Thyroid gland (tissue), 4 donors: ENCODE measurements around the gene NECAB3. TPM values are rescaled to one million over a fixed set of nuclear protein-coding genes. Genes with fewer than 3 reads are reported as not detected.
A peak's percentile ranks its signal among the peaks of the same experiment; 100 is the strongest.

ENCODE experiments used
- DNase-seq, 2 donors: peaks; one replicate each; pipeline ENCODE4 v3.0.0-alpha.2; 2019
- H3K27ac ChIP-seq, 3 donors: fragments of 200-600 bp; sonication (generic); 1 replicate in 2 of 3; 2 replicates in 1 of 3; pipeline ENCODE4 v1.5.1; 2016 to 2019; ENCODE audit warnings: mild to moderate bottlenecking in 1 of 3, moderate library complexity in 1 of 3
- H3K27me3 ChIP-seq: fragments of 200-600 bp; sonication (generic); one replicate; pipeline ENCODE4 v1.5.1; 2019
- H3K36me3 ChIP-seq, 2 donors: fragments of 200-600 bp; sonication (generic); one replicate each; pipeline ENCODE4 v1.5.1; 2016 to 2019
- H3K4me1 ChIP-seq, 2 donors: fragments of 200-600 bp; sonication (generic); one replicate each; pipeline ENCODE4 v1.5.1; 2017 to 2019
- H3K4me3 ChIP-seq, 3 donors: fragments of 200-600 bp; sonication (generic); replicated peaks in 1 of 3; 1 replicate in 2 of 3; 2 replicates in 1 of 3; pipeline ENCODE4 v1.5.1; 2016; ENCODE audit warnings: mild to moderate bottlenecking in 1 of 3
- H3K9me3 ChIP-seq: fragments of 200-600 bp; sonication (generic); one replicate; pipeline ENCODE4 v1.5.1; 2017
- POLR2A ChIP-seq, 2 donors: fragments of 450-650 bp; IDR thresholded peaks; one replicate each; pipeline ENCODE4 v1.6.1; 2017; ENCODE audit warnings: antibody characterized with exemption in 2 of 2, mild to moderate bottlenecking in 2 of 2, moderate library complexity in 1 of 2
- WGBS, 2 donors: methylation state at CpG; one replicate each; pipeline ENCODE4 v1.1.5; 2017; 5-methylcytosine and 5-hydroxymethylcytosine counted together
- intact Hi-C: fragments of 100-400 bp; cut with DNase I; formaldehyde crosslinking; loops from one replicate; pipeline ENCODE4 v1.15.1; 2023
- total RNA-seq, 4 donors: library from RNA; depleted of rRNA; stranded (reverse); fragments of >200 nt; gene quantifications; one replicate each; pipeline ENCODE4 v1.2.3, GENCODE V29; 2016
- TF ChIP-seq, protein P1 (sequence below), 6 experiments: fragments of 200-600 bp in 3 of 6; fragments of 450-650 bp in 3 of 6; sonication (generic) in 3 of 6; IDR thresholded peaks; one replicate each; pipeline ENCODE4 v1.5.1; 2016 to 2019; ENCODE audit warnings: antibody characterized with exemption in 6 of 6, mild to moderate bottlenecking in 2 of 6, inconsistent platforms in 1 of 6, moderate library complexity in 1 of 6

NECAB3 gene
- total RNA-seq, 4 donors from 2014 or later: 65.2 to 99.8 (median 73.4) TPM

DNA sequence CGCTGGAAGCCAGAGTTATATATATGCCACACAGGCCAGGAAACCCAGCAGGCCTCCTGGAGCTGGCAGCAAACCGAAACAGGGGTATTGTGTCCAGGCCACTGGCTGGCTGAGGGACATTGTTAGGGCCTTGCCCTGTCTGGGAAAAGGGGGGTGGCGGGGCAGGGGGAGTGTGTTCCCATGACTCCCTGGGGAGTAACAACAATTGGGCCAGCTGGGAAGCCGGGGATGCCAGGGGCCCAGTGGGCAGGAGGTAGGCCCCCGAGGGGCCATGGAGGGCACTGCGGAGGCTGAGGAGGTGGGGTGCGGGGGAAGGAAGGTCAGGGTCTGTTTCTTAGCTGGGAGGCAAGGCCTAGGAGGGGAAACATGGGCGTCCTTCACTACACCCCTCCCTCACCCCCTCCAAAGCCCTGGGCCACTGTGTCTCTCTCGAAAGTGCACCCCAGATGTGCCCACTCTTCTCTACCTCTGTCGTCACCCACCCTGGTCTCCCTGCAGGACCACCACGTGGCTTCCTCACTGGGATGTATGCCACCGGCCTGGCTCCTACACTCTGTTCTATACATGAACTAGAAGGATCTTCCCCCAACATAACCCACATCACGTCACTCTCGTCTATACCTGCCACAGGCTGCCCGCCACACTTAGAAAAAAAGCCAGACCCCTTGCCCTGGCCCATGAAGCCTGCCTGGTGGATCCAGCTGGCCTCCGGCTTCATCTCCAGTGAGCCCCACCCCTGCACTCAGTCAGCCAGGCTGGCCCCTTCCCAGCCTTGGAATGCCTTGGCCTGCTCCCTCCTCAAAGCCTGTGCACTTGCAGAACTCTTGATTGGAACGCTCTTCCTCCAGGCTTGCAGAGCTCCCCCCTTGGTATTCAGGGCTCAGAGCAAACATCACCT, 19.8 kb upstream of the NECAB3 start:
- WGBS, 2 donors: 58 to 63% methylated on average over 17 of the region's 17 CpGs
- DNase-seq: peak; percentile 89
- Histone ChIP-seq H3K27ac (peak overlapping the region; percentile 68 to 89 (median 81)), H3K9me3 (no peaks in the 10 kb centered on the region), H3K27me3 (no peaks in the 10 kb centered on the region), H3K36me3 (no peaks in the 10 kb centered on the region), H3K4me1 (peaks cover 17 to 28% of the 10 kb centered on the region in 2 donors), H3K4me3 (no peak overlapping the region)
- intact Hi-C loops: loop anchor here (5.0 kb wide), 1 partner anchor 33 kb away; no protein-coding TSS in a partner anchor
- no peak for TF ChIP-seq POLR2A (IDR thresholded peaks at IDR 0.05)
- TF ChIP-seq, protein P1, sequence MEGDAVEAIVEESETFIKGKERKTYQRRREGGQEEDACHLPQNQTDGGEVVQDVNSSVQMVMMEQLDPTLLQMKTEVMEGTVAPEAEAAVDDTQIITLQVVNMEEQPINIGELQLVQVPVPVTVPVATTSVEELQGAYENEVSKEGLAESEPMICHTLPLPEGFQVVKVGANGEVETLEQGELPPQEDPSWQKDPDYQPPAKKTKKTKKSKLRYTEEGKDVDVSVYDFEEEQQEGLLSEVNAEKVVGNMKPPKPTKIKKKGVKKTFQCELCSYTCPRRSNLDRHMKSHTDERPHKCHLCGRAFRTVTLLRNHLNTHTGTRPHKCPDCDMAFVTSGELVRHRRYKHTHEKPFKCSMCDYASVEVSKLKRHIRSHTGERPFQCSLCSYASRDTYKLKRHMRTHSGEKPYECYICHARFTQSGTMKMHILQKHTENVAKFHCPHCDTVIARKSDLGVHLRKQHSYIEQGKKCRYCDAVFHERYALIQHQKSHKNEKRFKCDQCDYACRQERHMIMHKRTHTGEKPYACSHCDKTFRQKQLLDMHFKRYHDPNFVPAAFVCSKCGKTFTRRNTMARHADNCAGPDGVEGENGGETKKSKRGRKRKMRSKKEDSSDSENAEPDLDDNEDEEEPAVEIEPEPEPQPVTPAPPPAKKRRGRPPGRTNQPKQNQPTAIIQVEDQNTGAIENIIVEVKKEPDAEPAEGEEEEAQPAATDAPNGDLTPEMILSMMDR (IDR thresholded peaks at IDR 0.05): peak in 1 of 6 experiments; percentile 5

DNA sequence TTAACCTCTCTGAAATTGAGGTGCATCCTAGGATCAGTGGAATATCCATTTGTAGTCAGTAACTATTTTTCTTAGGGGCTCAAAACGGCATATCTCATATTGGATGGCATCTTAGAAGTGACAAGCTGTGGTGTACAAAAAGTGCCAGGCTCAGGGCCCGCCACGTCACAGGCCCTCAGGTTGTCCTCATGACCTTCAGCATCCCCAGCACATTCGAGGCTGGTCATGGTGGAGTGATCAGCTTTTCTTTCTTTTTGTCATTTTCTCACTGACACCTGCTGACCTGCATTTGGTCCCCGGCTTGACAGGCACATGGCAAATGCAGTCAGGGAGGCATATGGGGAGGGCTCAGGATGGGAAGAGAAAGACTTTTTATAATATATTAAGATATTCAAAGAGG, 19.1 kb upstream of the NECAB3 start:
- no peaks in the 10 kb centered on the region for H3K36me3 ChIP-seq
- WGBS, 2 donors: 60 to 66% methylated on average over 5 of the region's 5 CpGs
- DNase-seq: peak; percentile 80 to 81
- H3K27me3 ChIP-seq: no peaks in the 10 kb centered on the region
- no peaks in the 10 kb centered on the region for H3K9me3 ChIP-seq
- H3K27ac ChIP-seq: peak overlapping the region; percentile 68 to 89 (median 81)
- H3K4me3 ChIP-seq: no peak overlapping the region
- peaks cover 22 to 35% of the 10 kb centered on the region in 2 donors for H3K4me1 ChIP-seq
- TF ChIP-seq POLR2A (IDR thresholded peaks at IDR 0.05): no peak
- TF ChIP-seq, protein P1 (IDR thresholded peaks at IDR 0.05): no peak
- intact Hi-C loops: loop anchor here (5.0 kb wide), 1 partner anchor 34 kb away; no protein-coding TSS in a partner anchor

DNA sequence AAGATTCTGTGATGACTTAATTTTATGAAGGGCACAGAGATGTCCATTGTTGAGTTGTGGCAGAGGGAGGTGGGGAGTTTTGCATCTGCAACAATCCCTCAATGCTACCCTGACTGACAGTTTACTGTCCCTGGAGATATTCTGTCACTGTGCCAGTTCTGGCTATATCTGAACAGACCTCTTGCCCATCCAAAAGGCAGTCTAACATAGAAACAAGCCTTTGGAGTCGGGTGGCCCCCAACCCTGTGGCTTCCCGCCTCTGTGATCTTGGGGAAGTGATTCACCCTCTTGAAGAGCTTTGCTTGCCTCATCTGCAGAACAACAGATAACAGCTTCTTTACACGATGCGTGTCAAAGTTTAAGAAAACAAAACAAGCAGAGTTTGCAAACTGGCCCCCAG, 15.7 kb upstream of the NECAB3 start:
- peaks cover 22 to 51% of the 10 kb centered on the region in 2 donors for H3K4me1 ChIP-seq
- no peak for DNase-seq
- TF ChIP-seq POLR2A (IDR thresholded peaks at IDR 0.05): no peak
- TF ChIP-seq, protein P1 (IDR thresholded peaks at IDR 0.05): no peak
- no peak overlapping the region for H3K4me3 ChIP-seq
- 59 to 62% methylated on average over 4 of the region's 4 CpGs for WGBS, 2 donors
- no peaks in the 10 kb centered on the region for H3K9me3 ChIP-seq
- no peaks in the 10 kb centered on the region for H3K36me3 ChIP-seq
- H3K27me3 ChIP-seq: no peaks in the 10 kb centered on the region
- intact Hi-C loops: loop anchor here (5.0 kb wide), 1 partner anchor 37 kb away; no protein-coding TSS in a partner anchor
- no peak overlapping the region for H3K27ac ChIP-seq

DNA sequence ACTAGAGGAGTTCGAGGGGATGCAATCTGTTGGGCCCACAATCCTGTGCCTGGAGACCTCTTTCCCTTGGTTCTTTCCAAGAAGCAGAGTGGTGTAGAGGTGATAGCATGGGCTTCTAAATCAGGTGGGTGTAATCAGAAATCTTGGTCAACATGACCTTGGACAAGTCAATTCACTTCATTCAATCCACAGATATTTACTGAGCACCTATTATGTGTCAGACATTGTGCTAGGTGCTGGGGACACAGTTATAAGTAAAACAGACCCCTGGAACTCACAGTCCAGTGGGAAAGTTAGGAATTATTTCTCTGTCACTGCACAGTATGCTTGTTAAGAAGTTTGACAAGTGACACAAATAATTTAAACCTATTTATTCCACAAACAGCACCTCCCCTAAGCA, 15.3 kb upstream of the NECAB3 start:
- Histone ChIP-seq H3K27ac (peak overlapping the region in 1 of 3 donors; percentile 64), H3K9me3 (no peaks in the 10 kb centered on the region), H3K4me1 (peaks cover 18 to 47% of the 10 kb centered on the region in 2 donors), H3K27me3 (no peaks in the 10 kb centered on the region), H3K4me3 (no peak overlapping the region), H3K36me3 (no peaks in the 10 kb centered on the region)
- intact Hi-C loops: no loop called here
- 93 to 100% methylated on average over 1 of the region's 1 CpG for WGBS, 2 donors
- DNase-seq: no peak
- TF ChIP-seq, protein P1 (IDR thresholded peaks at IDR 0.05): no peak
- no peak for TF ChIP-seq POLR2A (IDR thresholded peaks at IDR 0.05)

DNA sequence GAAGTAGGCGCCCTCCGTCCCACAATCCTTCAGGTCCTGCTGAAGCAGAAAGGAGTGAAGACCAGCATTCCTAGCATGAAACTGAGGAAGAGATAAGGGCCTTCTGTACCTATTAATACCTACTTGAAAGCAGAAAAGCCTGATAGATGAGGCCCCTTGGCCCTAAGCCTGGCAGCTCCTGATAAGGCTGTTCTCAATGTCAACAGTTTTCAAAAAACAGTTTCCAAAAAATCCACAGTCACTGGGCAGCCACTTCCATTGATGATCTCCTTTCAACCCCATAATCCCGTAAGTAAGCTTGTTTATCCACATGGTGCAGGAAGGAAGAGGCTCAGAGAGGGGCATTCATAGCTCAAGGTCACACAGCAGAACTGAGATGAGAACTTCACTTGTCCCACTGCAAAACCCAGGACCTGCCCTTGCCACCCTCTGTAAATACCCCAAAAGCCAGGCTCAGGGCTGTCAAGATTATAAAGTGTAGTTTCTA, 14.8 kb upstream of the NECAB3 start:
- H3K27me3 ChIP-seq: no peaks in the 10 kb centered on the region
- DNase-seq: peak; percentile 72 to 81
- H3K27ac ChIP-seq: peak overlapping the region; percentile 16 to 64 (median 40)
- TF ChIP-seq, protein P1 (IDR thresholded peaks at IDR 0.05): no peak
- TF ChIP-seq POLR2A (IDR thresholded peaks at IDR 0.05): no peak
- H3K4me3 ChIP-seq: no peak overlapping the region
- no peaks in the 10 kb centered on the region for H3K36me3 ChIP-seq
- peaks cover 13 to 42% of the 10 kb centered on the region in 2 donors for H3K4me1 ChIP-seq
- intact Hi-C loops: no loop called here
- no peaks in the 10 kb centered on the region for H3K9me3 ChIP-seq
- WGBS, 2 donors: 35 to 37% methylated on average over 3 of the region's 3 CpGs
